GM18907 (cell line): ENCODE data around the gene EDRF1.
A peak's percentile ranks its signal among the peaks of the same experiment; 100 is the strongest.
"Not testable (repeated sequence)": the region's sequence is repeated elsewhere in the genome, so short reads cannot be mapped to it uniquely, and the experiment has no call there.

Source experiments
- ATAC-seq: cut with Tn5 transposase; IDR thresholded peaks from one replicate; pipeline ENCODE4 v1.9.1; 2021; ENCODE audit warnings: mild to moderate bottlenecking, moderate library complexity; ENCODE audit not compliant: unreplicated experiment

Gene EDRF1

GRCh38 chr10:125708971-125709503, 10.5 kb upstream of the EDRF1 start:
- ATAC-seq: peak; percentile 66

- no peak for ATAC-seq
Measured at GRCh38 chr10:125709553-125710474, 9.7 kb upstream of the EDRF1 start.

GRCh38 chr10:125711110-125711750, 8.3 kb upstream of the EDRF1 start:
- no peak for ATAC-seq

GRCh38 chr10:125714728-125715127, 4.8 kb upstream of the EDRF1 start:
- ATAC-seq: not testable (repeated sequence)

- no peak for ATAC-seq
Measured at GRCh38 chr10:125720002-125720382, 483 bp downstream of the EDRF1 start.

- peak; percentile 49 for ATAC-seq
Measured at GRCh38 chr10:125721035-125721434, 1.5 kb downstream of the EDRF1 start.

GRCh38 chr10:125722811-125723210, 3.3 kb downstream of the EDRF1 start:
- no peak for ATAC-seq

- no peak for ATAC-seq
Measured at GRCh38 chr10:125726914-125727313, 7.4 kb downstream of the EDRF1 start.

GRCh38 chr10:125727436-125727835, 7.9 kb downstream of the EDRF1 start:
- no peak for ATAC-seq

GRCh38 chr10:125734148-125734547, 14.6 kb downstream of the EDRF1 start:
- no peak for ATAC-seq

GRCh38 chr10:125734823-125735222, 15.3 kb downstream of the EDRF1 start:
- ATAC-seq: no peak

GRCh38 chr10:125738206-125738605, 18.7 kb downstream of the EDRF1 start:
- ATAC-seq: no peak

GRCh38 chr10:125739994-125740679, 20.6 kb downstream of the EDRF1 start:
- ATAC-seq: no peak

- no peak for ATAC-seq
Measured at GRCh38 chr10:125742465-125742864, 23.0 kb downstream of the EDRF1 start.

- ATAC-seq: no peak
Measured at GRCh38 chr10:125744909-125745308, 25.4 kb downstream of the EDRF1 start.

- ATAC-seq: no peak
Measured at GRCh38 chr10:125747417-125747816, 27.9 kb downstream of the EDRF1 start.

- no peak for ATAC-seq
Measured at GRCh38 chr10:125756196-125756595, 36.7 kb downstream of the EDRF1 start.

- ATAC-seq: no peak
Measured at GRCh38 chr10:125756853-125757487, 37.5 kb downstream of the EDRF1 start.

GRCh38 chr10:125757742-125758141, 38.2 kb downstream of the EDRF1 start:
- no peak for ATAC-seq

- no peak for ATAC-seq
Measured at GRCh38 chr10:125761961-125762360, 42.5 kb downstream of the EDRF1 start.
